ENCODE measurements around the gene PLA2G6.

Gene PLA2G6

DNA sequence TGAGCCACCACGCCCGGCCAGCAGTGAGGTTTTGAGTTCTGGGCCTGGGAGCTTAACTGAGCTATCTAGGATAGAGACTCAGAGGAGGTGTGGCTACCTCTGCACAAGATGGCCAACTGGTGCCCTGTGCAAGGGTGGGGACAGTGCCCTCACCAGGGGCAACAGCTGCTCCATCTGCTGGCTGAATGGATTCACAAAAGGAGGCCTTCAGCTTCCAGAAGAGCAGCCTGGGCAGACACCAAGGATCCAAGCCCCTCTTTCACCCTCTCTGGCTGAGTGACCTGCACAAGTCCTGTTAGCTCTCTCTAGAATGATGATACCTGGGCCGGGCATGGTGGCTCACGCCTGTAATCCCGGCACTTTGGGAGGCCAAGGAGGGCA is 37.6 kb downstream of the PLA2G6 start:
- Mint-ChIP-seq H3K4me1 (ENCODE audit: low read depth) (peaks cover 14% of the 10 kb centered on the region), H3K27ac (no peak overlapping the region), H3K9me3 (ENCODE audit: low read depth) (no peaks in the 10 kb centered on the region), H3K27me3 (no peaks in the 10 kb centered on the region), H3K36me3 (peaks cover 5% of the 10 kb centered on the region), H3K4me3 (no peak overlapping the region)

- Mint-ChIP-seq H3K27ac (no peak overlapping the region), H3K9me3 (ENCODE audit: low read depth) (no peaks in the 10 kb centered on the region), H3K36me3 (no peaks in the 10 kb centered on the region), H3K27me3 (no peaks in the 10 kb centered on the region), H3K4me3 (no peak overlapping the region), H3K4me1 (ENCODE audit: low read depth) (peaks cover 5% of the 10 kb centered on the region)
These were observed 39.0 kb downstream of the PLA2G6 start for GRCh38 chr22:38142606-38143005.

GRCh38 chr22:38141217-38141973 is 40.2 kb downstream of the PLA2G6 start:
- Mint-ChIP-seq H3K4me3 (no peak overlapping the region), H3K27me3 (no peaks in the 10 kb centered on the region), H3K9me3 (ENCODE audit: low read depth) (no peaks in the 10 kb centered on the region), H3K36me3 (no peaks in the 10 kb centered on the region), H3K4me1 (ENCODE audit: low read depth) (peaks cover 4% of the 10 kb centered on the region), H3K27ac (no peak overlapping the region)

DNA sequence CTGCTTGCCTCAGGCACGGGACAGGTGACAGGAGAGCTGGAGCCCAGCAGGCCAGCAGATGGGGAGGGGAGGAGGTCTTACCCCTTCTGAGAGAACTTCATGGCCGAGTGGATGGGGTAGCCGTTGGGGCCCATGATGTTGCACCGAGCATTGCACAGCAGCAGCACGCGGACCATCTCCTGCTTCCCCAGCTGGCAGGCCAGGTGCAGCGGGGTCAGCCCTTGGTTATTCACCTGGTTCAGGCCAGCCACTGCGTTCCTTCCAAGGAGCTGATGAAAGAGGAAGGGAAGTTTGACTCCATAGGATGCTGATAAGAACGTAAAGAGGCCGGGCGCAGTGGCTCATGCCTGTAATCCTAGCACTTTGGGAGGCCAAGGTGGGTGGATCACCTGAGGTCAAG is 41.7 kb downstream of the PLA2G6 start:
- H3K4me3 Mint-ChIP-seq, result no peak overlapping the region
- no peaks in the 10 kb centered on the region for H3K27me3 Mint-ChIP-seq
- H3K9me3 Mint-ChIP-seq (ENCODE audit: low read depth), result no peaks in the 10 kb centered on the region
- H3K36me3 Mint-ChIP-seq, result peaks cover 4% of the 10 kb centered on the region
- H3K4me1 Mint-ChIP-seq (ENCODE audit: low read depth), result peaks cover 4% of the 10 kb centered on the region
- no peak overlapping the region for H3K27ac Mint-ChIP-seq

DNA sequence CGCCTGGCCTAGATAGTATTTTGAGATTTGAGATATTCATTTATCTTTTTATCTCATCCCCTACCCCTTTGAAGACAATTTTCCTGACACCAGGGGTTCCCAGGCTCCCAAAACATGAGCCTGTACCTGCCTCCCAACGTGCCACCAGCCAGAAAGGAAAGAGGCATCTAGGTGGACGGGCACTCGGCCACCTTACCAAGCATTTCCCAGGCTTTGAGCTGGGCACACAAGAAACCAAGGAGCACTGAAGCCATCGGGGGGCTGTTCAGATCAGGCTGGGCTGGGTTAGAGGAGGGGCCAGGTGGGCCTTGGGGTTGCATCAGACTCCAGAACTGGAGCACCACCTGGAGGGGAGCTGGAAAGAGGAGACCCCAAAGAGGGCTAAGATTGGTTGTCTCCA is 42.7 kb downstream of the PLA2G6 start:
- Mint-ChIP-seq H3K4me3 (no peak overlapping the region), H3K27me3 (no peaks in the 10 kb centered on the region), H3K36me3 (peaks cover 4% of the 10 kb centered on the region), H3K27ac (no peak overlapping the region), H3K4me1 (ENCODE audit: low read depth) (peaks cover 4% of the 10 kb centered on the region), H3K9me3 (ENCODE audit: low read depth) (no peaks in the 10 kb centered on the region)

DNA sequence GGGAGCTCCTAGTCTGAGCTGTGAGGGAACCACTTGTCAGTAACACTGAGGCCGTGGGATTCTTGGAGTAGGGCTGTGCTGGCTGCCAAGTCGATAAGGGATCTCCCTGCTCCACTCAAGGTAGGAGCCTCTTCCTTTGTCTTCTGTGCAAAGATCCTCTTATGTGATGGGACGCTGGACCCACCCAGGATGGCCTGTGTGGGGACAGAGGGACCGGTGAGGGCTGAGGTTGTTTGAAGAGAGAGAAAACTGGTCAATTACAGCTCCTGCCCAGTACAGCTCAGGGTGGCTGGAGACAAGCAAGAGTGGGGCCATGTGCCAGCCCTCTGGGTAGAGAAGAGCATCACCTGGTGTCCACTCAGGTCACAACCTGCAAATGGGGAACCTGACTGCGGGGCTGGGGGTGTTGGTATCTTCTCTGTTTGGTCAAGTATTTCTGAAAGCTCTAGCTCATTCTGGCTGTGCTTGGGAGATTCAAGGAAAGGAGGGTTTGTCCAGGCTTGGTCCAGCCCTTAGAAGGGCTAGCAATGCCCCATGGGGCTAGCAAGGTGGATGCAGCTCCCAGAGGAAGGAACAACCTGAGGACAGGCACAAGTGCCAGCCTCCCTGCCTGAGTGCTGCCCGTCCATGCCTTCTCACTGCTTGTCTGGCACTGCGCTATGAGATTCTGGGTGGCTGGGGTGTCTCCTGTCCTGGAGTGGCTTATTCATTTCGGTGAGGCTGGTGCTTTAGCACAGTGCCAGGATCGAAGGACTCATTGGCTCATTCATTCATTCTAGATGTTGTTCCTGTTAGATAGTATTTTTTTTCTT is 43.5 kb downstream of the PLA2G6 start:
- Mint-ChIP-seq H3K27me3 (no peaks in the 10 kb centered on the region), H3K36me3 (peaks cover 4% of the 10 kb centered on the region), H3K9me3 (ENCODE audit: low read depth) (no peaks in the 10 kb centered on the region), H3K27ac (no peak overlapping the region), H3K4me1 (ENCODE audit: low read depth) (peaks cover 1% of the 10 kb centered on the region), H3K4me3 (no peak overlapping the region)

- Mint-ChIP-seq H3K27me3 (no peaks in the 10 kb centered on the region), H3K36me3 (peaks cover 6% of the 10 kb centered on the region), H3K4me3 (no peak overlapping the region), H3K9me3 (ENCODE audit: low read depth) (no peaks in the 10 kb centered on the region), H3K4me1 (ENCODE audit: low read depth) (no peaks in the 10 kb centered on the region), H3K27ac (no peak overlapping the region)
These were observed 45.0 kb downstream of the PLA2G6 start for GRCh38 chr22:38136607-38137006.

DNA sequence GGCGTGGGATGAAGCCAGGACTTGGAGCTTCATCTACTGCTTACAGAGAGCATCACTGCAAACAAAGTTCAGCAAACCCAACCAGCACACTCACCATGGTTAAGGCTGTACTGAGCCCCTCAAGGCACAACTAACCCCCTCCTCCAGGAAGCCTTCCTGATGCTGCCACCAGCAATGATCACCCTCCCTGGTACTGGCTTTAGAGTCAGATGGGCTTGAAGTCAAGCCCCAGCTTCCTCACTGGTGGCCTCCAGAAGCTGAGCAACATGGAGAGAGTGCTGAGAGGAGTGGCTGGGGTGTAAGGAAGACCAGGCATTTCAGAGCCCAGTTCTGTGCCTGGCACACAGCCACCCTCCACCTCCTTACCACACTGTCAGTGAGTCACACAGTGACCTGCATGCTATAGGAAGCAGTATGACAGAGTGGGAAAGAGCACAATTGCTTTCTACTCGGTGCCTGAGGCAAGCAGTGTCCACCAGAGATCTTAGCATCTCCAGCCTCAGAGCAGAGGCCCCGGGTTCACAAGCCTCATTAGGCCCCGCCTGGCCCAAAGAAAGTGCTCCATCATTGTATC is 46.4 kb downstream of the PLA2G6 start:
- no peak overlapping the region for H3K27ac Mint-ChIP-seq
- H3K36me3 Mint-ChIP-seq, result peaks cover 6% of the 10 kb centered on the region
- H3K4me1 Mint-ChIP-seq (ENCODE audit: low read depth), result no peaks in the 10 kb centered on the region
- H3K4me3 Mint-ChIP-seq, result no peak overlapping the region
- H3K27me3 Mint-ChIP-seq, result no peaks in the 10 kb centered on the region
- H3K9me3 Mint-ChIP-seq (ENCODE audit: low read depth), result no peaks in the 10 kb centered on the region

DNA sequence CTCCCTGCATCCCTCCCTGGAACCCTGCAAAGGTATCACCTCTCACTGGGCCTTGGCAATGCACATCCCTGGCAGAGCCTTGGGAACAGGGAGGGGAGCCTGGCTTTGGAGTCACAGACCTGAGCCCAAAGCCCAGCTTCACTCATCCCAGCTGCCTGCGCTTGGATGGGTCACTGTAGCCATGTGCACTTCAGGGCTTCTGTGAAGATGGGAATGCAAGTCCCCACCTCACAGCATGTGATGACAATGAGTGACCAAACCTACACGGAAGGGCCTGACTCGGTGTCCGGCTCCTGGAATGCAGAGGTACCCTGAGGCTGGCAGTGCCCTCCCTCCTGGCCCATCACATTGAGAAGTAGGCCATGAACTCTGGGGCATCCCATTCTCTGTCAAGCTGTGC is 48.3 kb downstream of the PLA2G6 start:
- no peaks in the 10 kb centered on the region for H3K4me1 Mint-ChIP-seq (ENCODE audit: low read depth)
- H3K27ac Mint-ChIP-seq, result no peak overlapping the region
- no peaks in the 10 kb centered on the region for H3K27me3 Mint-ChIP-seq
- H3K36me3 Mint-ChIP-seq, result peaks cover 6% of the 10 kb centered on the region
- H3K4me3 Mint-ChIP-seq, result no peak overlapping the region
- no peaks in the 10 kb centered on the region for H3K9me3 Mint-ChIP-seq (ENCODE audit: low read depth)

- H3K4me3 Mint-ChIP-seq, result no peak overlapping the region
- H3K36me3 Mint-ChIP-seq, result peaks cover 6% of the 10 kb centered on the region
- no peaks in the 10 kb centered on the region for H3K27me3 Mint-ChIP-seq
- H3K4me1 Mint-ChIP-seq (ENCODE audit: low read depth), result no peaks in the 10 kb centered on the region
- no peaks in the 10 kb centered on the region for H3K9me3 Mint-ChIP-seq (ENCODE audit: low read depth)
- no peak overlapping the region for H3K27ac Mint-ChIP-seq
These were observed 48.8 kb downstream of the PLA2G6 start for GRCh38 chr22:38132794-38133193.

GRCh38 chr22:38132136-38132535 is 49.5 kb downstream of the PLA2G6 start:
- H3K4me3 Mint-ChIP-seq, result no peak overlapping the region
- H3K9me3 Mint-ChIP-seq (ENCODE audit: low read depth), result no peaks in the 10 kb centered on the region
- H3K36me3 Mint-ChIP-seq, result peaks cover 6% of the 10 kb centered on the region
- no peaks in the 10 kb centered on the region for H3K27me3 Mint-ChIP-seq
- H3K27ac Mint-ChIP-seq, result no peak overlapping the region
- H3K4me1 Mint-ChIP-seq (ENCODE audit: low read depth), result no peaks in the 10 kb centered on the region

GRCh38 chr22:38131399-38131798 is 50.2 kb downstream of the PLA2G6 start:
- peaks cover 9% of the 10 kb centered on the region for H3K36me3 Mint-ChIP-seq
- H3K27ac Mint-ChIP-seq, result no peak overlapping the region
- H3K4me1 Mint-ChIP-seq (ENCODE audit: low read depth), result no peaks in the 10 kb centered on the region
- H3K4me3 Mint-ChIP-seq, result no peak overlapping the region
- H3K27me3 Mint-ChIP-seq, result no peaks in the 10 kb centered on the region
- H3K9me3 Mint-ChIP-seq (ENCODE audit: low read depth), result no peaks in the 10 kb centered on the region

DNA sequence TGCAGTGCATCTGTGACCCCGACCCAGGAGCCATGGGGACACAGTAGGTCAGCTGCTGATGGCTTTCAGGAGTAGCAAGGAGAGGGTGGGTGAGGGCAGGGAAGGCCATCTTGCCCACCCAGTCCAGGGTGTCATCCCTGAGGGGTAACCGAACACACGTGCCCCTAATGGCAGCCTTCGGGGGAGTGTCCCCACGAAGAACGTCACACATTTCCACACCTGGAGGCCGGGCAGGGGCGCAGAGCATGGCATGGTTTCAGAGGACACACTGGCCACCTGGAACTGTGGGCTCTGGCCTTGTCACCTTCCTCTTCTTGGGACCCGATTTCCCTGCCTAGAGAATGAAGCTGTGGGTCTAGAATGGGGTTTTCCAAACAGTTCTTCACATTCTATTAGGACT is 51.8 kb downstream of the PLA2G6 start:
- Mint-ChIP-seq H3K9me3 (ENCODE audit: low read depth) (no peaks in the 10 kb centered on the region), H3K36me3 (peaks cover 4% of the 10 kb centered on the region), H3K27ac (no peak overlapping the region), H3K4me1 (ENCODE audit: low read depth) (no peaks in the 10 kb centered on the region), H3K4me3 (no peak overlapping the region), H3K27me3 (no peaks in the 10 kb centered on the region)

- H3K9me3 Mint-ChIP-seq (ENCODE audit: low read depth), result no peaks in the 10 kb centered on the region
- peaks cover 1% of the 10 kb centered on the region for H3K4me1 Mint-ChIP-seq (ENCODE audit: low read depth)
- H3K4me3 Mint-ChIP-seq, result no peak overlapping the region
- no peak overlapping the region for H3K27ac Mint-ChIP-seq
- no peaks in the 10 kb centered on the region for H3K27me3 Mint-ChIP-seq
- H3K36me3 Mint-ChIP-seq, result peaks cover 4% of the 10 kb centered on the region
These were observed 52.6 kb downstream of the PLA2G6 start for GRCh38 chr22:38129021-38129420.

DNA sequence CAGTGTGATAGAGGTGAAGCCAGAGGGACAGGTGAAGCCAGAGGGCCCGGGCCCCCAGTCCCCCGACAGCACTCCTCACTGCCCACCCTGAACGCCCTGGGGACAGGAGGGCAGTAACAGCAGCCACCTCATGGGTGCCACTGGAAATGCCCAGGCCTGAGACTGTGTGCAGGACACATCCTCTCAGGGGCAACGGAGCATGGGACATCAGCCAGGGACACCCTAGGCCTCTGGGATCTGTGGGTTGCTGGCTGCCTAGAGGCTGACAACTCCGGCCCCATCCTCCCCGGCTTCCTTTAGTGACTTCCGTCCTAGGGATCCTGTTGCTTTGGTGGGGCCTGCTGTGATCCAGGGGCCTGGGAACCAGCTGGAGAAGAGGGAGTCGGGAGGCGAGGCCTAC is 53.8 kb downstream of the PLA2G6 start:
- peaks cover 1% of the 10 kb centered on the region for H3K4me1 Mint-ChIP-seq (ENCODE audit: low read depth)
- no peaks in the 10 kb centered on the region for H3K27me3 Mint-ChIP-seq
- no peak overlapping the region for H3K27ac Mint-ChIP-seq
- H3K4me3 Mint-ChIP-seq, result no peak overlapping the region
- H3K36me3 Mint-ChIP-seq, result peaks cover 4% of the 10 kb centered on the region
- H3K9me3 Mint-ChIP-seq (ENCODE audit: low read depth), result no peaks in the 10 kb centered on the region

Measured in activated naive CD8-positive, alpha-beta T cell (primary cell).